ENCODE results near the gene SGIP1. TPM values are rescaled to one million over a fixed set of nuclear protein-coding genes. Genes with fewer than 3 reads are reported as not detected.

Gene SGIP1
- total RNA-seq, 1 donor from 2014 or later: 4.2 TPM

- no peaks in the 10 kb centered on the region for H3K36me3 ChIP-seq
- no peak overlapping the region for H3K27ac ChIP-seq
- H3K4me1 ChIP-seq: peaks cover 4% of the 10 kb centered on the region
- Mint-ChIP-seq H3K27me3 (ENCODE audit: insufficient read depth, low read depth) (no peaks in the 10 kb centered on the region), H3K36me3 (no peaks in the 10 kb centered on the region), H3K9me3 (no peaks in the 10 kb centered on the region), H3K4me1 (peaks cover 4% of the 10 kb centered on the region), H3K27ac (no peak overlapping the region), H3K4me3 (no peak overlapping the region)
- H3K9ac ChIP-seq: no peak overlapping the region
- no peak for DNase-seq (ENCODE audit: low spot score)
- H3K27me3 ChIP-seq: no peaks in the 10 kb centered on the region
- no peak overlapping the region for H3K4me2 ChIP-seq
- H3F3A ChIP-seq (ENCODE audit: low read depth): no peaks in the 10 kb centered on the region
- H3K4me3 ChIP-seq: no peak overlapping the region
- H3K9me3 ChIP-seq (ENCODE audit: low read depth): no peaks in the 10 kb centered on the region
- H2AFZ ChIP-seq (replicated peaks): no peak overlapping the region
- TF ChIP-seq EZH2phosphoT487 (IDR thresholded peaks at IDR 0.05) (no peak), EZH2 (IDR thresholded peaks at IDR 0.05) (no peak), CTCF (IDR thresholded peaks at IDR 0.05) (no peak)
- no peaks in the 10 kb centered on the region for H4K20me1 ChIP-seq (ENCODE audit: low read depth)
- no peaks in the 10 kb centered on the region for H3K79me2 ChIP-seq (ENCODE audit: low read depth)
Observed at GRCh38 chr1:66642992-66643391, 109.0 kb downstream of the SGIP1 start.

- H3K4me1 Mint-ChIP-seq: peaks cover 4% of the 10 kb centered on the region
- H3K9ac ChIP-seq: no peak overlapping the region
- H3K4me2 ChIP-seq: no peak overlapping the region
- no peak overlapping the region for H3K4me3 Mint-ChIP-seq
- H3K4me1 ChIP-seq: peaks cover 4% of the 10 kb centered on the region
- H3F3A ChIP-seq (ENCODE audit: low read depth): no peaks in the 10 kb centered on the region
- H3K9me3 Mint-ChIP-seq: no peaks in the 10 kb centered on the region
- H3K27me3 Mint-ChIP-seq (ENCODE audit: insufficient read depth, low read depth): no peaks in the 10 kb centered on the region
- no peaks in the 10 kb centered on the region for H3K36me3 ChIP-seq
- DNase-seq (ENCODE audit: low spot score): no peak
- H3K36me3 Mint-ChIP-seq: no peaks in the 10 kb centered on the region
- no peaks in the 10 kb centered on the region for H4K20me1 ChIP-seq (ENCODE audit: low read depth)
- no peak overlapping the region for H3K4me3 ChIP-seq
- no peaks in the 10 kb centered on the region for H3K27me3 ChIP-seq
- no peak overlapping the region for H2AFZ ChIP-seq (replicated peaks)
- no peak for TF ChIP-seq CTCF (IDR thresholded peaks at IDR 0.05)
- no peak for TF ChIP-seq EZH2phosphoT487 (IDR thresholded peaks at IDR 0.05)
- no peak for TF ChIP-seq EZH2 (IDR thresholded peaks at IDR 0.05)
- no peaks in the 10 kb centered on the region for H3K9me3 ChIP-seq (ENCODE audit: low read depth)
- no peak overlapping the region for H3K27ac Mint-ChIP-seq
- H3K27ac ChIP-seq: no peak overlapping the region
- no peaks in the 10 kb centered on the region for H3K79me2 ChIP-seq (ENCODE audit: low read depth)
Observed at GRCh38 chr1:66644331-66644730, 110.4 kb downstream of the SGIP1 start.

GRCh38 chr1:66648901-66649595, 115.1 kb downstream of the SGIP1 start:
- no peaks in the 10 kb centered on the region for H3K36me3 Mint-ChIP-seq
- no peak for DNase-seq (ENCODE audit: low spot score)
- no peaks in the 10 kb centered on the region for H3K36me3 ChIP-seq
- no peak overlapping the region for H3K27ac ChIP-seq
- no peak overlapping the region for H3K9ac ChIP-seq
- H3K9me3 Mint-ChIP-seq: no peaks in the 10 kb centered on the region
- no peaks in the 10 kb centered on the region for H3K9me3 ChIP-seq (ENCODE audit: low read depth)
- H3K4me3 ChIP-seq: no peak overlapping the region
- no peak overlapping the region for H3K4me2 ChIP-seq
- no peaks in the 10 kb centered on the region for H3K27me3 Mint-ChIP-seq (ENCODE audit: insufficient read depth, low read depth)
- H3K79me2 ChIP-seq (ENCODE audit: low read depth): no peaks in the 10 kb centered on the region
- peaks cover 9% of the 10 kb centered on the region for H3K4me1 Mint-ChIP-seq
- H3K27me3 ChIP-seq: no peaks in the 10 kb centered on the region
- H2AFZ ChIP-seq (replicated peaks): no peak overlapping the region
- H3F3A ChIP-seq (ENCODE audit: low read depth): no peaks in the 10 kb centered on the region
- no peaks in the 10 kb centered on the region for H4K20me1 ChIP-seq (ENCODE audit: low read depth)
- TF ChIP-seq CTCF (IDR thresholded peaks at IDR 0.05): no peak
- TF ChIP-seq EZH2 (IDR thresholded peaks at IDR 0.05): no peak
- TF ChIP-seq EZH2phosphoT487 (IDR thresholded peaks at IDR 0.05): no peak
- no peak overlapping the region for H3K27ac Mint-ChIP-seq
- no peaks in the 10 kb centered on the region for H3K4me1 ChIP-seq
- no peak overlapping the region for H3K4me3 Mint-ChIP-seq

Measured in neural progenitor cell (in vitro differentiated cells).